Glomerular visceral epithelial cell (primary cell): Measurements from ENCODE around the gene TRIM37.
A peak's percentile ranks its signal among the peaks of the same experiment; 100 is the strongest.

Experiments
- DNase-seq: peaks from one replicate; pipeline ENCODE4 v3.0.0-alpha.2; 2016; ENCODE audit errors: extremely low spot score

Gene TRIM37

GRCh38 chr17:59030811-59031210 lies 75.9 kb downstream of the TRIM37 start:
- no peak for DNase-seq

- DNase-seq: no peak
These were observed 78.4 kb downstream of the TRIM37 start for GRCh38 chr17:59028328-59028727.

GRCh38 chr17:59027750-59028149 lies 78.9 kb downstream of the TRIM37 start:
- DNase-seq: no peak

- no peak for DNase-seq
These were observed 80.3 kb downstream of the TRIM37 start for GRCh38 chr17:59026176-59026939.

- DNase-seq: no peak
These were observed 81.8 kb downstream of the TRIM37 start for GRCh38 chr17:59024916-59025315.

GRCh38 chr17:59018019-59018418 lies 88.7 kb downstream of the TRIM37 start:
- DNase-seq: no peak

GRCh38 chr17:59011975-59012374 lies 94.7 kb downstream of the TRIM37 start:
- DNase-seq: no peak

- no peak for DNase-seq
These were observed 96.7 kb downstream of the TRIM37 start for GRCh38 chr17:59010026-59010425.

GRCh38 chr17:59008737-59009136 lies 97.9 kb downstream of the TRIM37 start:
- DNase-seq: no peak

GRCh38 chr17:59007995-59008394 lies 98.7 kb downstream of the TRIM37 start:
- DNase-seq: no peak

- DNase-seq: peak; percentile 66
These were observed 102.2 kb downstream of the TRIM37 start for GRCh38 chr17:59004338-59005111.

- DNase-seq: no peak
These were observed 102.8 kb downstream of the TRIM37 start for GRCh38 chr17:59003860-59004259.

- peak; percentile 49 for DNase-seq
These were observed 103.8 kb downstream of the TRIM37 start for GRCh38 chr17:59002848-59003247.

GRCh38 chr17:59002126-59002525 lies 104.6 kb downstream of the TRIM37 start:
- no peak for DNase-seq

- DNase-seq: peak; percentile 82
These were observed 105.4 kb downstream of the TRIM37 start for GRCh38 chr17:59001158-59001814.

GRCh38 chr17:59000022-59000421 lies 106.7 kb downstream of the TRIM37 start:
- DNase-seq: no peak

- DNase-seq: no peak
These were observed 107.2 kb downstream of the TRIM37 start for GRCh38 chr17:58999500-58999899.

- no peak for DNase-seq
These were observed 107.8 kb downstream of the TRIM37 start for GRCh38 chr17:58998871-58999270.

- DNase-seq: no peak
These were observed 108.7 kb downstream of the TRIM37 start for GRCh38 chr17:58997756-58998553.

GRCh38 chr17:58996968-58997367 lies 109.7 kb downstream of the TRIM37 start:
- no peak for DNase-seq

GRCh38 chr17:58995247-58995940 lies 111.3 kb downstream of the TRIM37 start:
- no peak for DNase-seq
